Endometrial microvascular endothelial cells (primary cell): Measurements from ENCODE around the gene NACA. TPM values are rescaled to one million over a fixed set of nuclear protein-coding genes. Genes with fewer than 3 reads are reported as not detected.

Experiments used
- total RNA-seq: library from RNA; depleted of rRNA; stranded (reverse); fragments of >200 nt; gene quantifications from one replicate; pipeline ENCODE4 v1.2.3, GENCODE V29; 2015; ENCODE audit errors: inconsistent ontology term

NACA gene
- total RNA-seq, 1 donor from 2014 or later, result 1,325 TPM

Other genes starting within 250 kb of the NACA start
- not detected for gene GLS2, start 237.1 kb downstream of the NACA start, total RNA-seq
- gene RBMS2, start 203.5 kb downstream of the NACA start, total RNA-seq, result 48.0 TPM
- 34.2 TPM for gene BAZ2A, start 95.0 kb downstream of the NACA start, total RNA-seq
- gene ATP5F1B, start 79.3 kb downstream of the NACA start, total RNA-seq, result 703 TPM
- gene PTGES3, start 37.0 kb downstream of the NACA start, total RNA-seq, result 169 TPM
- gene PRIM1, start 27.0 kb upstream of the NACA start, total RNA-seq, result 17.3 TPM
- gene HSD17B6, start 38.0 kb upstream of the NACA start, total RNA-seq, result not detected
- gene SDR9C7, start 209.1 kb upstream of the NACA start, total RNA-seq, result not detected
- not detected for gene RDH16, start 232.3 kb upstream of the NACA start, total RNA-seq